ENCODE data around the gene PTH.

DNA sequence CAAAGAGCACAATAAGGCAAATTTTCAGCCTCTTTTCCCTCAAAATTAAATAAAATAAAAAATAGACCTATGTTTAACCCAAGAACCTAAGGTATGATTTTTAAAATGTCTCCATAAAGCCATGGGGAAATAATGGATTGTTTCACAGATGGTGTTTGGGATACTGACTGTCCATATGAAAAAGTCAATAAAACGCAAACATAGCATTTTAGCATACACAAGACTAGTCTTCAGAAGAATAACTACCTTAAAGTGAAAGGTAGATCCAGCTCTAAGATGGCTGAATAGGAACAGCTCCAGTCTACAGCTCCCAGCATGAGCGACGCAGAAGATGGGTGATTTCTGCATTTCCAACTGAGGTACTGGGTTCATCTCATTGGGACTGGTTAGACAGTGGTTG, 16.1 kb downstream of the PTH start:
- TF ChIP-seq, protein P1, sequence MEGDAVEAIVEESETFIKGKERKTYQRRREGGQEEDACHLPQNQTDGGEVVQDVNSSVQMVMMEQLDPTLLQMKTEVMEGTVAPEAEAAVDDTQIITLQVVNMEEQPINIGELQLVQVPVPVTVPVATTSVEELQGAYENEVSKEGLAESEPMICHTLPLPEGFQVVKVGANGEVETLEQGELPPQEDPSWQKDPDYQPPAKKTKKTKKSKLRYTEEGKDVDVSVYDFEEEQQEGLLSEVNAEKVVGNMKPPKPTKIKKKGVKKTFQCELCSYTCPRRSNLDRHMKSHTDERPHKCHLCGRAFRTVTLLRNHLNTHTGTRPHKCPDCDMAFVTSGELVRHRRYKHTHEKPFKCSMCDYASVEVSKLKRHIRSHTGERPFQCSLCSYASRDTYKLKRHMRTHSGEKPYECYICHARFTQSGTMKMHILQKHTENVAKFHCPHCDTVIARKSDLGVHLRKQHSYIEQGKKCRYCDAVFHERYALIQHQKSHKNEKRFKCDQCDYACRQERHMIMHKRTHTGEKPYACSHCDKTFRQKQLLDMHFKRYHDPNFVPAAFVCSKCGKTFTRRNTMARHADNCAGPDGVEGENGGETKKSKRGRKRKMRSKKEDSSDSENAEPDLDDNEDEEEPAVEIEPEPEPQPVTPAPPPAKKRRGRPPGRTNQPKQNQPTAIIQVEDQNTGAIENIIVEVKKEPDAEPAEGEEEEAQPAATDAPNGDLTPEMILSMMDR (IDR thresholded peaks at IDR 0.05 in 2 of 3, conservative IDR thresholded peaks at IDR 0.05 in 1 of 3; ENCODE audit: borderline replicate concordance in 1 of 3, insufficient read depth in 1 of 3, low read depth in 2 of 3, low read length in 2 of 3), result no peak
- TF ChIP-seq YY1 (IDR thresholded peaks at IDR 0.05; ENCODE audit: extremely low read depth, insufficient replicate concordance, low read depth, low read length), result no peak
- TF ChIP-seq POLR2A (IDR thresholded peaks at IDR 0.05; ENCODE audit: borderline replicate concordance, extremely low read depth, insufficient read depth, insufficient read length), result no peak
- TF ChIP-seq, protein P2, sequence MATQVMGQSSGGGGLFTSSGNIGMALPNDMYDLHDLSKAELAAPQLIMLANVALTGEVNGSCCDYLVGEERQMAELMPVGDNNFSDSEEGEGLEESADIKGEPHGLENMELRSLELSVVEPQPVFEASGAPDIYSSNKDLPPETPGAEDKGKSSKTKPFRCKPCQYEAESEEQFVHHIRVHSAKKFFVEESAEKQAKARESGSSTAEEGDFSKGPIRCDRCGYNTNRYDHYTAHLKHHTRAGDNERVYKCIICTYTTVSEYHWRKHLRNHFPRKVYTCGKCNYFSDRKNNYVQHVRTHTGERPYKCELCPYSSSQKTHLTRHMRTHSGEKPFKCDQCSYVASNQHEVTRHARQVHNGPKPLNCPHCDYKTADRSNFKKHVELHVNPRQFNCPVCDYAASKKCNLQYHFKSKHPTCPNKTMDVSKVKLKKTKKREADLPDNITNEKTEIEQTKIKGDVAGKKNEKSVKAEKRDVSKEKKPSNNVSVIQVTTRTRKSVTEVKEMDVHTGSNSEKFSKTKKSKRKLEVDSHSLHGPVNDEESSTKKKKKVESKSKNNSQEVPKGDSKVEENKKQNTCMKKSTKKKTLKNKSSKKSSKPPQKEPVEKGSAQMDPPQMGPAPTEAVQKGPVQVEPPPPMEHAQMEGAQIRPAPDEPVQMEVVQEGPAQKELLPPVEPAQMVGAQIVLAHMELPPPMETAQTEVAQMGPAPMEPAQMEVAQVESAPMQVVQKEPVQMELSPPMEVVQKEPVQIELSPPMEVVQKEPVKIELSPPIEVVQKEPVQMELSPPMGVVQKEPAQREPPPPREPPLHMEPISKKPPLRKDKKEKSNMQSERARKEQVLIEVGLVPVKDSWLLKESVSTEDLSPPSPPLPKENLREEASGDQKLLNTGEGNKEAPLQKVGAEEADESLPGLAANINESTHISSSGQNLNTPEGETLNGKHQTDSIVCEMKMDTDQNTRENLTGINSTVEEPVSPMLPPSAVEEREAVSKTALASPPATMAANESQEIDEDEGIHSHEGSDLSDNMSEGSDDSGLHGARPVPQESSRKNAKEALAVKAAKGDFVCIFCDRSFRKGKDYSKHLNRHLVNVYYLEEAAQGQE (IDR thresholded peaks at IDR 0.05; ENCODE audit: low read depth), result no peak
- TF ChIP-seq POLR2AphosphoS5 (IDR thresholded peaks at IDR 0.05; ENCODE audit: low read depth, low read length), result no peak
- TF ChIP-seq EGR1 (IDR thresholded peaks at IDR 0.05; ENCODE audit: low read depth), result no peak

All from HCT116 (cell line).